Liver (tissue), 9 donors: ENCODE measurements around the gene RMRP. TPM values are rescaled to one million over a fixed set of nuclear protein-coding genes. Genes with fewer than 3 reads are reported as not detected.

Source experiments
- DNase-seq: peaks from one replicate; pipeline ENCODE4 v3.0.0-alpha.2; 2017; ENCODE audit warnings: low spot score
- H3K27ac ChIP-seq, 2 donors: one replicate each; pipeline ENCODE4 v1.7.0; 2013; ENCODE audit warnings: inconsistent platforms in 2 of 2, low read length in 2 of 2, control low read depth in 1 of 2, low read depth in 1 of 2, mild to moderate bottlenecking in 1 of 2
- H3K27me3 ChIP-seq, 4 donors: one replicate each; pipeline versions ENCODE4 v1.6.1 to v1.7.0; 2013; ENCODE audit warnings: low read length in 3 of 4, inconsistent platforms in 1 of 4, mild to moderate bottlenecking in 1 of 4, moderate library complexity in 1 of 4; ENCODE audit not compliant: control insufficient read depth in 4 of 4, insufficient read depth in 4 of 4
- H3K36me3 ChIP-seq, 4 donors: one replicate each; pipeline versions ENCODE4 v1.6.1 to v1.7.0; 2013; ENCODE audit warnings: low read length in 3 of 4, mild to moderate bottlenecking in 3 of 4, low read depth in 1 of 4, moderate library complexity in 1 of 4; ENCODE audit not compliant: control insufficient read depth in 4 of 4, insufficient read depth in 3 of 4
- H3K4me1 ChIP-seq, 4 donors: one replicate each; pipeline versions ENCODE4 v1.6.1 to v1.7.0; 2013; ENCODE audit warnings: low read length in 3 of 4, mild to moderate bottlenecking in 3 of 4, moderate library complexity in 1 of 4; ENCODE audit not compliant: control insufficient read depth in 4 of 4, insufficient read depth in 4 of 4
- H3K4me3 ChIP-seq, 3 donors: one replicate each; pipeline versions ENCODE4 v1.6.1 to v1.7.0; 2013; ENCODE audit warnings: low read length in 3 of 3, control low read depth in 1 of 3, low read depth in 1 of 3, mild to moderate bottlenecking in 1 of 3
- H3K9ac ChIP-seq, 2 donors: one replicate each; pipeline ENCODE4 v1.7.0; 2013; ENCODE audit warnings: low read length in 2 of 2, mild to moderate bottlenecking in 2 of 2, moderate library complexity in 2 of 2, control low read depth in 1 of 2, low read depth in 1 of 2
- H3K9me3 ChIP-seq, 4 donors: one replicate each; pipeline versions ENCODE4 v1.6.1 to v1.7.0; 2013; ENCODE audit warnings: low read length in 3 of 4; ENCODE audit not compliant: control insufficient read depth in 4 of 4
- EGR1 ChIP-seq, 2 donors: IDR thresholded peaks; 2 replicates each; pipeline ENCODE4 v1.6.1; 2016 to 2018; ENCODE audit warnings: antibody characterized with exemption in 2 of 2, low read depth in 2 of 2
- FOXA1 ChIP-seq: IDR thresholded peaks from 2 replicates; pipeline ENCODE4 v1.6.1; 2016; ENCODE audit warnings: antibody characterized with exemption
- FOXA2 ChIP-seq: IDR thresholded peaks from 2 replicates; pipeline ENCODE4 v1.6.1; 2016; ENCODE audit warnings: antibody characterized with exemption
- GABPA ChIP-seq, 2 donors: IDR thresholded peaks in 1 of 2; conservative IDR thresholded peaks in 1 of 2; 2 replicates each; pipeline ENCODE4 v1.6.1; 2016; ENCODE audit warnings: antibody characterized with exemption in 2 of 2, mild to moderate bottlenecking in 1 of 2, moderate library complexity in 1 of 2
- HNF4A ChIP-seq, 2 donors: conservative IDR thresholded peaks; 2 replicates each; pipeline ENCODE4 v1.6.1; 2016; ENCODE audit warnings: antibody characterized with exemption in 2 of 2, mild to moderate bottlenecking in 2 of 2
- HNF4G ChIP-seq: IDR thresholded peaks from 2 replicates; pipeline ENCODE4 v1.6.1; 2016; ENCODE audit warnings: antibody characterized with exemption
- JUND ChIP-seq, 2 donors: IDR thresholded peaks; 2 replicates each; pipeline ENCODE4 v1.6.1; 2016; ENCODE audit warnings: antibody characterized with exemption in 2 of 2
- MAX ChIP-seq: IDR thresholded peaks from 2 replicates; pipeline ENCODE4 v1.6.1; 2016; ENCODE audit warnings: antibody characterized with exemption
- NR2F2 ChIP-seq: IDR thresholded peaks from 2 replicates; pipeline ENCODE4 v1.6.1; 2016; ENCODE audit warnings: antibody characterized with exemption
- RAD21 ChIP-seq, 2 donors: IDR thresholded peaks; 2 replicates each; pipeline ENCODE4 v1.6.1; 2016; ENCODE audit warnings: antibody characterized with exemption in 2 of 2, mild to moderate bottlenecking in 2 of 2
- REST ChIP-seq: IDR thresholded peaks from 2 replicates; pipeline ENCODE4 v1.6.1; 2016; ENCODE audit warnings: antibody characterized with exemption, mild to moderate bottlenecking
- RXRA ChIP-seq, 2 donors: IDR thresholded peaks; 2 replicates each; pipeline ENCODE4 v1.6.1; 2017 to 2018; ENCODE audit warnings: antibody characterized with exemption in 2 of 2, mild to moderate bottlenecking in 1 of 2
- SP1 ChIP-seq: IDR thresholded peaks from 2 replicates; pipeline ENCODE4 v1.6.1; 2018; ENCODE audit warnings: antibody characterized with exemption, mild to moderate bottlenecking
- TAF1 ChIP-seq: conservative IDR thresholded peaks from 2 replicates; pipeline ENCODE4 v1.6.1; 2016; ENCODE audit warnings: antibody characterized with exemption, mild to moderate bottlenecking
- YY1 ChIP-seq: IDR thresholded peaks from 2 replicates; pipeline ENCODE4 v1.6.1; 2016; ENCODE audit warnings: antibody characterized with exemption, mild to moderate bottlenecking
- WGBS: extraction: QIAGEN DNeasy Blood & Tissue Kit; methylation state at CpG from one replicate; pipeline ENCODE4 v1.1.7; 2013; 5-methylcytosine and 5-hydroxymethylcytosine counted together
- polyA plus RNA-seq, 2 donors: library from polyadenylated mRNA; stranded (reverse) in 1 of 2; unstranded in 1 of 2; fragments of 200-250 nt in 1 of 2; fragments of >200 nt in 1 of 2; fragmentation: Nextera tagmentation in 1 of 2; extraction: Ambion mirVana in 1 of 2; gene quantifications; one replicate each; pipeline versions ENCODE4 v1.2.1 to v1.2.3, GENCODE V29; 2013 to 2015
- total RNA-seq, 2 donors: library from RNA; depleted of rRNA; stranded (reverse); fragments of >200 nt; gene quantifications; one replicate each; pipeline ENCODE4 v1.2.3, GENCODE V29; 2014
- TF ChIP-seq, protein P1 (sequence below): IDR thresholded peaks from 2 replicates; pipeline ENCODE4 v1.6.1; 2016; ENCODE audit warnings: antibody characterized with exemption
- TF ChIP-seq, protein P2 (sequence below): fragments of 150-350 bp; IDR thresholded peaks from 2 replicates; pipeline ENCODE4 v1.5.1; 2017; ENCODE audit warnings: improper control_type of control experiment, low read depth, low read length; ENCODE audit not compliant: missing input control
- TF ChIP-seq, protein P3 (sequence below): IDR thresholded peaks from 2 replicates; pipeline ENCODE4 v1.6.1; 2016; ENCODE audit warnings: antibody characterized with exemption
- donor health status: healthy.
- donor health status: healthy.
- donor health status: healthy.
- donor health status: healthy.
- donor health status: healthy.

Gene RMRP
- total and polyA plus RNA-seq, 4 donors, result 5.3 to 67,037 (median 2,677) TPM

- 82% methylated on average over 9 of the region's 9 CpGs for WGBS
- no peak overlapping the region for H3K9ac ChIP-seq
- no peak for TF ChIP-seq RAD21 (IDR thresholded peaks at IDR 0.05)
- no peak for TF ChIP-seq NR2F2
- no peak for TF ChIP-seq SP1
- no peak for TF ChIP-seq EGR1 (IDR thresholded peaks at IDR 0.05; ENCODE audit: low read depth in 2 of 2)
- TF ChIP-seq YY1, result no peak
- no peak for TF ChIP-seq FOXA2
- TF ChIP-seq, protein P1, sequence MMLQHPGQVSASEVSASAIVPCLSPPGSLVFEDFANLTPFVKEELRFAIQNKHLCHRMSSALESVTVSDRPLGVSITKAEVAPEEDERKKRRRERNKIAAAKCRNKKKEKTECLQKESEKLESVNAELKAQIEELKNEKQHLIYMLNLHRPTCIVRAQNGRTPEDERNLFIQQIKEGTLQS, result no peak
- no peak for TF ChIP-seq REST
- TF ChIP-seq, protein P2, sequence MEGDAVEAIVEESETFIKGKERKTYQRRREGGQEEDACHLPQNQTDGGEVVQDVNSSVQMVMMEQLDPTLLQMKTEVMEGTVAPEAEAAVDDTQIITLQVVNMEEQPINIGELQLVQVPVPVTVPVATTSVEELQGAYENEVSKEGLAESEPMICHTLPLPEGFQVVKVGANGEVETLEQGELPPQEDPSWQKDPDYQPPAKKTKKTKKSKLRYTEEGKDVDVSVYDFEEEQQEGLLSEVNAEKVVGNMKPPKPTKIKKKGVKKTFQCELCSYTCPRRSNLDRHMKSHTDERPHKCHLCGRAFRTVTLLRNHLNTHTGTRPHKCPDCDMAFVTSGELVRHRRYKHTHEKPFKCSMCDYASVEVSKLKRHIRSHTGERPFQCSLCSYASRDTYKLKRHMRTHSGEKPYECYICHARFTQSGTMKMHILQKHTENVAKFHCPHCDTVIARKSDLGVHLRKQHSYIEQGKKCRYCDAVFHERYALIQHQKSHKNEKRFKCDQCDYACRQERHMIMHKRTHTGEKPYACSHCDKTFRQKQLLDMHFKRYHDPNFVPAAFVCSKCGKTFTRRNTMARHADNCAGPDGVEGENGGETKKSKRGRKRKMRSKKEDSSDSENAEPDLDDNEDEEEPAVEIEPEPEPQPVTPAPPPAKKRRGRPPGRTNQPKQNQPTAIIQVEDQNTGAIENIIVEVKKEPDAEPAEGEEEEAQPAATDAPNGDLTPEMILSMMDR, result no peak
- no peak for TF ChIP-seq HNF4A (conservative IDR thresholded peaks at IDR 0.05)
- no peak for TF ChIP-seq GABPA (IDR thresholded peaks at IDR 0.05 in 1 of 2, conservative IDR thresholded peaks at IDR 0.05 in 1 of 2)
- TF ChIP-seq FOXA1, result no peak
- TF ChIP-seq HNF4G, result no peak
- no peak for TF ChIP-seq MAX
- TF ChIP-seq JUND (IDR thresholded peaks at IDR 0.05), result no peak
- TF ChIP-seq TAF1, result no peak
- TF ChIP-seq, protein P3, sequence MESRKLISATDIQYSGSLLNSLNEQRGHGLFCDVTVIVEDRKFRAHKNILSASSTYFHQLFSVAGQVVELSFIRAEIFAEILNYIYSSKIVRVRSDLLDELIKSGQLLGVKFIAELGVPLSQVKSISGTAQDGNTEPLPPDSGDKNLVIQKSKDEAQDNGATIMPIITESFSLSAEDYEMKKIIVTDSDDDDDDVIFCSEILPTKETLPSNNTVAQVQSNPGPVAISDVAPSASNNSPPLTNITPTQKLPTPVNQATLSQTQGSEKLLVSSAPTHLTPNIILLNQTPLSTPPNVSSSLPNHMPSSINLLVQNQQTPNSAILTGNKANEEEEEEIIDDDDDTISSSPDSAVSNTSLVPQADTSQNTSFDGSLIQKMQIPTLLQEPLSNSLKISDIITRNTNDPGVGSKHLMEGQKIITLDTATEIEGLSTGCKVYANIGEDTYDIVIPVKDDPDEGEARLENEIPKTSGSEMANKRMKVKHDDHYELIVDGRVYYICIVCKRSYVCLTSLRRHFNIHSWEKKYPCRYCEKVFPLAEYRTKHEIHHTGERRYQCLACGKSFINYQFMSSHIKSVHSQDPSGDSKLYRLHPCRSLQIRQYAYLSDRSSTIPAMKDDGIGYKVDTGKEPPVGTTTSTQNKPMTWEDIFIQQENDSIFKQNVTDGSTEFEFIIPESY, result no peak
- no peak for TF ChIP-seq RXRA (IDR thresholded peaks at IDR 0.05)
- H3K36me3 ChIP-seq, result no peaks in the 10 kb centered on the region
- no peaks in the 10 kb centered on the region for H3K27me3 ChIP-seq
- H3K4me3 ChIP-seq, result no peak overlapping the region
- H3K27ac ChIP-seq, result peak overlapping the region in 1 of 2 donors; percentile 35
- H3K9me3 ChIP-seq, result no peaks in the 10 kb centered on the region
- DNase-seq, result no peak
- no peaks in the 10 kb centered on the region for H3K4me1 ChIP-seq
Measured at GRCh38 chr9:35636135-35636876, 21.5 kb downstream of the RMRP start.
